Activated naive CD8-positive, alpha-beta T cell treated with anti-CD3 and anti-CD28 coated beads, Interleukin-2, amount 50 U/mL, for 16 hours (primary cell): ENCODE measurements around the gene IRF4.

Source experiments
- DNase-seq: peaks from one replicate; pipeline ENCODE4 v3.0.0-alpha.2; 2020; ENCODE audit warnings: low read depth, low spot score

Gene IRF4

GRCh38 chr6:398065-398464, 6.5 kb downstream of the IRF4 start:
- DNase-seq: no peak

GRCh38 chr6:398558-399078, 7.1 kb downstream of the IRF4 start:
- no peak for DNase-seq

GRCh38 chr6:399785-400534, 8.4 kb downstream of the IRF4 start:
- DNase-seq: no peak

- no peak for DNase-seq
Measured at GRCh38 chr6:400815-401214, 9.3 kb downstream of the IRF4 start.

GRCh38 chr6:401239-401993, 9.9 kb downstream of the IRF4 start:
- no peak for DNase-seq

- no peak for DNase-seq
Measured at GRCh38 chr6:401994-402640, 10.6 kb downstream of the IRF4 start.

GRCh38 chr6:402901-403658, 11.5 kb downstream of the IRF4 start:
- DNase-seq: no peak

- no peak for DNase-seq
Measured at GRCh38 chr6:403659-404655, 12.4 kb downstream of the IRF4 start.

- DNase-seq: no peak
Measured at GRCh38 chr6:404685-405423, 13.3 kb downstream of the IRF4 start.

- DNase-seq: no peak
Measured at GRCh38 chr6:408148-408547, 16.6 kb downstream of the IRF4 start.

- no peak for DNase-seq
Measured at GRCh38 chr6:408599-409102, 17.1 kb downstream of the IRF4 start.

GRCh38 chr6:409370-409972, 17.9 kb downstream of the IRF4 start:
- DNase-seq: no peak

GRCh38 chr6:410555-411395, 19.2 kb downstream of the IRF4 start:
- DNase-seq: no peak

GRCh38 chr6:411402-412145, 20.0 kb downstream of the IRF4 start:
- no peak for DNase-seq

- no peak for DNase-seq
Measured at GRCh38 chr6:412146-412886, 20.8 kb downstream of the IRF4 start.

- DNase-seq: no peak
Measured at GRCh38 chr6:414447-414846, 22.9 kb downstream of the IRF4 start.

- DNase-seq: no peak
Measured at GRCh38 chr6:415087-415486, 23.5 kb downstream of the IRF4 start.
